Urothelium cell line (cell line): ENCODE results near the gene FUT8.
A peak's percentile ranks its signal among the peaks of the same experiment; 100 is the strongest.

Experiments used
- DNase-seq: peaks from one replicate; pipeline ENCODE4 v3.0.0; 2011; ENCODE audit warnings: low spot score, mixed read lengths
- FAIRE-seq: peaks from 2 replicates; lab custom pipeline; 2011; peaks lifted over from hg19 to GRCh38; lab: Jason Lieb, UNC

The FUT8 gene

GRCh38 chr14:65549429-65549828 lies 136.9 kb downstream of the FUT8 start:
- FAIRE-seq (no peak), DNase-seq (no peak)

DNA sequence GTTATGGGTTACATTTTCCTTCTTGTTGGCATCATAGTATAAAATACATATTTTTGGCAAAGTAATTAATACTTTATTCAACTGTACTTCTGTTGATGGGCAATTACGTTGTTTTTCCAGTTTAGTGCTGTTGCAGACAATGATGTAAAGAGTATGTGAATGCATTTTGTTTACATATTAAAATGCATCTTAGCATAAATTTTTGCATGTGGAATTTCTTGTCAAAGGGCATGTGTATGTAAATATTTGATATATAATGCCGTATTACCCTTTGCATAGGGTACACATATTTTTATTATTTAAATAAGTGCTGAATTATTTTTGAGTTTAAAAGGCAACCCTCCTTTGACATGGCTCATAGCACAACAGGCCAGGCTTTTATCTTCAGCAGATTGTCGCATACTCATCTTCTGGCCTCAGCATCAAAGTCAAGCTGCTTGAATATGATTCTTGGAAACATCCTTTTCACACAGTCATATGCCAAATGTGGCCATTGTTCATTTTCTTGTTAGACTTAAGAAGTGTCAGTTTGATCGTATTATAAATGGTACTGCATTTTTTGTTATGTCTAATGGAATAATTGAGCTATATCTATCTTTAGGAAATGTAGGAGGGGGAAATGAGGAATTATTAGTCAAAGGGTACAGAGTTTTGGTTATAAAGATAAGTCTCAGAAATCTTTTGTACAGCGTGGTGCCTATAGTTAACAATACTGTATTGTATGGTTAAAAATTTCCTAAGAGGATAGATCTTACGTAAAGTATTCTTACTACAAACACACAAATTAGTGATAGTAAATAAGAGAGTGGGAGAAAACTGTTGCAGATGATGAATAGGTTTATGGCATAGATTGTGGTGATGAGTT lies 138.5 kb downstream of the FUT8 start:
- FAIRE-seq (peak; percentile 40), DNase-seq (no peak)

DNA sequence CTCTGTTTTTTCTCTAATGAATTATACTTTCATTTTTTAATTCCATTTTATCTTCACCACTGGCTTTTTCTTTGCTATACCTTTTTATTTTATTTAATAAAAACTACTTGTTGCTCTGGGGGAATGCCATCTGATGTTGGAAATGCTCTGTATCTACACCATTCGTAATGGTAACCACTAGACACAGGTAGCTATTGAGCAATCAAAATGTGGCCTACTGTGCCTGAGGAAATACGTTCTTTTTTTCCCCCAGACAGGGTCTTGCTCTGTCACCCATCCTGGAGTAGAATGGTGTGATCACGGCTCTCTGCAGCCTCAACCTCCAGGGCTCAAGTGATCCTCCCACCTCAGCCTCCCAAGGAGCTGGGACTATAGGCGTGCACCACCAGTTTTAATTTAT lies 140.2 kb downstream of the FUT8 start:
- FAIRE-seq (peak; percentile 83), DNase-seq (no peak)

DNA sequence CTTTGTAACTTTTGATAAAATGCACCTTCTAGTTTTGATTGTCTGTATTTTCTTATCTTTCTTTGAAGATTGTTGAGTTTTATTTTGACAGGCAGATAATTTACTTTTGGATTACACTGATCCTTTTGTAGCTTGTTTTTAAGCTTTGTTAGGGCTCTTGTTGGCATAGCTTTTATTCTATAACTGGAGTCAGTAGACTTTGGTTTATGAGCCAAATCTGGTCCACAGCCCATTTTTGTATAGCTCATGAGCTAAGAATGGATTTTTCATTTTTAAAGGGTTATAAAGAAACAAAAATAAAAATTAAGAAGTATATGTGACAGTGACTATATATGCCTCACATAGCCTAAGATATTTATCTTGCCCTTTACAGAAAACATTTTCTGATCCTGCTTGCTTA lies 142.3 kb downstream of the FUT8 start:
- FAIRE-seq (no peak), DNase-seq (no peak)

GRCh38 chr14:65555358-65555757 lies 142.8 kb downstream of the FUT8 start:
- DNase-seq (no peak), FAIRE-seq (no peak)

DNA sequence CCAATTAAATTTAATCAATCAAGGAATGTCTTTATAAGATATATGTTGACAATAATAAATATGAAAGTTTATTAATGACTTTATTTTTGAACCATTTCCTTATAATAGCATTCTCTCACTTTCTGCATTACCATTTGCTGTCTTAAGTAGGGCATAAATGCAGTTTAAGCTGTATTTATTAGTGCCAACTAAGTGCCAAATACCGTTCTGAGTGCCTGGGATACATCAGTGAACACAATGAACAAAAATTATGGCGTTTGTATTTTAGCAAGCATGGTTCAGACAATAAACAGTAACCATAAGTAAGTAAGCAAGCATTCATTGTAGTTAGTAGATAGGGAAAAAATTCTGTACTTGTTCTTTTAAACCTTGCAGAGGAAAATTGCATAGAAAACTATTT lies 145.8 kb downstream of the FUT8 start:
- DNase-seq = no peak
- FAIRE-seq = peak; percentile 20

GRCh38 chr14:65560340-65561027 lies 148.0 kb downstream of the FUT8 start:
- DNase-seq (no peak), FAIRE-seq (peak; percentile 90)

- FAIRE-seq = no peak
These were observed 151.8 kb downstream of the FUT8 start for GRCh38 chr14:65564370-65564769.

GRCh38 chr14:65565948-65566347 lies 153.4 kb downstream of the FUT8 start:
- no peak for DNase-seq
- FAIRE-seq = no peak

More at GRCh38 chr14:65564370-65564769, 151.8 kb downstream of the FUT8 start:
- no peak for DNase-seq

GRCh38 chr14:65566820-65567522 lies 154.4 kb downstream of the FUT8 start:
- DNase-seq = peak; percentile 17

GRCh38 chr14:65574611-65575010 lies 162.1 kb downstream of the FUT8 start:
- DNase-seq (no peak), FAIRE-seq (peak; percentile 42)

More at GRCh38 chr14:65566820-65567522, 154.4 kb downstream of the FUT8 start:
- FAIRE-seq = peak; percentile 40

- no peak for DNase-seq
- no peak for FAIRE-seq
These were observed 162.9 kb downstream of the FUT8 start for GRCh38 chr14:65575389-65575788.

DNA sequence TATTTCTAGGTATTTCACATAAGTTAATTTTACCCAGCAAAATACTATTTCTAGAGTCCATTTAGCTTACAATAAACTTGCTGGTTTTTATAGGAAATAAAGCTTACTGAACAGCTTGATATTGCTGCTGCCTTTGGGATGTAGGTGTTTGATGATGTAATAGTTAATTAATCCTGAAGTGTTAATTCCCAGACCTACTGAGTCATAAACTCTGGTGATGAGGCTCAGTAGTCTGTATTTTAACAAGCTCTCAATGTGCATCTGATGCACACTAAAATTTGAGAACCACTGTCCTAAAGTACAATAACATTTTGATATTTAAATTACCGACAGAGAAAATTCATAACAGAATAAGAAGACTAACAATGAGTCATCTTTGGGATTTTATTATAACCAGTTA lies 168.4 kb downstream of the FUT8 start:
- no peak for FAIRE-seq
- DNase-seq = no peak

GRCh38 chr14:65581378-65581777 lies 168.8 kb downstream of the FUT8 start:
- FAIRE-seq (no peak), DNase-seq (no peak)

- FAIRE-seq = peak; percentile 62
- no peak for DNase-seq
These were observed 169.3 kb downstream of the FUT8 start for GRCh38 chr14:65581799-65582198.

- DNase-seq = no peak
- no peak for FAIRE-seq
These were observed 172.7 kb downstream of the FUT8 start for GRCh38 chr14:65585216-65585615.

GRCh38 chr14:65588426-65589140 lies 176.1 kb downstream of the FUT8 start:
- DNase-seq = no peak

DNA sequence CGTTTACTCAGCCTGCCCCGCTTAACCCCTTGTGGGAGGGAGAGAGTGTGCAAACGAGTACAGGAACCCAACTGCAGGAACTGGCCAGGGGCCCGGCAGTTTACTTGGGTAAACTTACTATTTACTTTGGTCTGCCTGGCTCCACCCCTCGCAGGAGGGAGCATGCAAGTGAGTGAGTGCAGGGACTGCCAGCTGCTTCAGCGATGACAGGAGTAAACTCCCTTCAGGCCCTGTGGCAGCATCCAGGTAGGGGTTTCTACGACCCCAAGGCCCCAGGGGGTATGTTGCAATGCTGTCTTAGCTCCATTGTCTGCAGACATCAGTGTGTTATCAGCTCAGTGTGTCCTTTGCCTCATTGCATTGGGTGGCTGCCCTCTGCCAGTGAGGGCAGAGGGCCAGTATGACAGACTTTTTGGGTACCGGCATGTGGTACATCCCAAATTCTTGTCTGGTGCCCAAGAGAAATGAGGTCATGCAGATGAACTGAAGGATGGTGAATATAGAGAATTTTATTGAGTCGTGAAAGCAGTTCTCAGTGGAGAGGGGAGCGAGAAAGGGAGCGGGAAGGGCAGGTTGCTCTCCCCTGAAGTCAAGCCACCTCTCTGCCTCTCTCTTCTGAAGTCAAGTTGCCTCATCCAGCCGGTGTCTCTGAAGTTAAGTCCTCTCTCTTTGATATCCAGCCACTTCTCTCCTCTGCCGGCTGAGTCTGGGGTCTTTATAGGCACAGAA lies 181.8 kb downstream of the FUT8 start:
- DNase-seq = no peak
- FAIRE-seq = no peak

More at GRCh38 chr14:65588426-65589140, 176.1 kb downstream of the FUT8 start:
- FAIRE-seq = no peak

DNA sequence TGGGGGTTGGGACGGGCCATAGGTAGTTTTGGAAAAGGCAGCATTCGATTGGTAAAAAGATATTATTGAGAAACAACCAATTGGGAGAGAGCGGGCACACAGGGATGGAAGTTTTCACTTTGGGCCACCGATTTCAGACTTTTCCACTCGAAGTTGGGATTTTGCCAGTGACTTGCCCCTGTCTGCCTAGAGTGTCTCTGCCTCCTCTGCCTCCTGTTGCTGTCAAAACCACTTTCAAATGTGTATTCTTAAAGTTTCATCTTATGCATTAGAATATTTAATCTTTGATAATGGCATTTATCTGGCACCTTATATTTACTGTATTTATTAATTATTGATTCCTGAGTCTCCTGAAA lies 182.3 kb downstream of the FUT8 start:
- no peak for DNase-seq
- FAIRE-seq = no peak

DNA sequence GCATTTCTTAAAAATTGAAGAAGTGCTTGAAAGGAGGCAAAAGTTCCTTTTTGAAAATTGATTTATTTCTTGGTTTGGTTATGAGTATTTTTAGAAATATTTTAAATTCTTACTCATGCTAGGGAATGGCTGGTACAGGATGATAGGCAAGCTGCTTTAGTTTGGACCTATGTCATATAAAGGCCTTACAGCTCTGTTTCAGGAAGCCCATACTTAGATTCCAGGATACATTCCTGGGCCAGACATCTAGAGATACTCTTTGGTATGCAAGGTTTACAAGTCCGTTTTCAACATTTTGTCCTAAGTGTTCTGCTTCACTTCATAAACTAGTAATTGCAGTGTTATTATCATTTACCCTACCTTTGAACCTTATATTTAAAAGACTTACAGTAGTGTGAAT lies 186.8 kb downstream of the FUT8 start:
- DNase-seq = no peak
- no peak for FAIRE-seq
